Liver (tissue), 3 donors: Measurements from ENCODE around the gene CACHD1.

Experiments used
- EGR1 ChIP-seq, 2 donors: IDR thresholded peaks; 2 replicates each; pipeline ENCODE4 v1.6.1; 2016 to 2018; ENCODE audit warnings: antibody characterized with exemption in 2 of 2, low read depth in 2 of 2
- FOXA1 ChIP-seq: IDR thresholded peaks from 2 replicates; pipeline ENCODE4 v1.6.1; 2016; ENCODE audit warnings: antibody characterized with exemption
- HNF4A ChIP-seq, 2 donors: conservative IDR thresholded peaks; 2 replicates each; pipeline ENCODE4 v1.6.1; 2016; ENCODE audit warnings: antibody characterized with exemption in 2 of 2, mild to moderate bottlenecking in 2 of 2
- JUND ChIP-seq, 2 donors: IDR thresholded peaks; 2 replicates each; pipeline ENCODE4 v1.6.1; 2016; ENCODE audit warnings: antibody characterized with exemption in 2 of 2
- NR2F2 ChIP-seq: IDR thresholded peaks from 2 replicates; pipeline ENCODE4 v1.6.1; 2016; ENCODE audit warnings: antibody characterized with exemption
- RAD21 ChIP-seq, 2 donors: IDR thresholded peaks; 2 replicates each; pipeline ENCODE4 v1.6.1; 2016; ENCODE audit warnings: antibody characterized with exemption in 2 of 2, mild to moderate bottlenecking in 2 of 2
- SP1 ChIP-seq: IDR thresholded peaks from 2 replicates; pipeline ENCODE4 v1.6.1; 2018; ENCODE audit warnings: antibody characterized with exemption, mild to moderate bottlenecking
- TAF1 ChIP-seq: conservative IDR thresholded peaks from 2 replicates; pipeline ENCODE4 v1.6.1; 2016; ENCODE audit warnings: antibody characterized with exemption, mild to moderate bottlenecking
- YY1 ChIP-seq: IDR thresholded peaks from 2 replicates; pipeline ENCODE4 v1.6.1; 2016; ENCODE audit warnings: antibody characterized with exemption, mild to moderate bottlenecking
- TF ChIP-seq, protein P1 (sequence below): IDR thresholded peaks from 2 replicates; pipeline ENCODE4 v1.6.1; 2016; ENCODE audit warnings: antibody characterized with exemption
- TF ChIP-seq, protein P2 (sequence below): IDR thresholded peaks from 2 replicates; pipeline ENCODE4 v1.6.1; 2016; ENCODE audit warnings: antibody characterized with exemption
- TF ChIP-seq, protein P3 (sequence below): fragments of 150-350 bp; IDR thresholded peaks from 2 replicates; pipeline ENCODE4 v1.5.1; 2017; ENCODE audit warnings: improper control_type of control experiment, low read depth, low read length; ENCODE audit not compliant: missing input control
- TF ChIP-seq, protein P4 (sequence below): IDR thresholded peaks from 2 replicates; pipeline ENCODE4 v1.6.1; 2016; ENCODE audit warnings: antibody characterized with exemption, mild to moderate bottlenecking
- TF ChIP-seq, protein P5 (sequence below): IDR thresholded peaks from 2 replicates; pipeline ENCODE4 v1.6.1; 2016; ENCODE audit warnings: antibody characterized with exemption
- donor health status: healthy.
- donor health status: healthy.

DNA sequence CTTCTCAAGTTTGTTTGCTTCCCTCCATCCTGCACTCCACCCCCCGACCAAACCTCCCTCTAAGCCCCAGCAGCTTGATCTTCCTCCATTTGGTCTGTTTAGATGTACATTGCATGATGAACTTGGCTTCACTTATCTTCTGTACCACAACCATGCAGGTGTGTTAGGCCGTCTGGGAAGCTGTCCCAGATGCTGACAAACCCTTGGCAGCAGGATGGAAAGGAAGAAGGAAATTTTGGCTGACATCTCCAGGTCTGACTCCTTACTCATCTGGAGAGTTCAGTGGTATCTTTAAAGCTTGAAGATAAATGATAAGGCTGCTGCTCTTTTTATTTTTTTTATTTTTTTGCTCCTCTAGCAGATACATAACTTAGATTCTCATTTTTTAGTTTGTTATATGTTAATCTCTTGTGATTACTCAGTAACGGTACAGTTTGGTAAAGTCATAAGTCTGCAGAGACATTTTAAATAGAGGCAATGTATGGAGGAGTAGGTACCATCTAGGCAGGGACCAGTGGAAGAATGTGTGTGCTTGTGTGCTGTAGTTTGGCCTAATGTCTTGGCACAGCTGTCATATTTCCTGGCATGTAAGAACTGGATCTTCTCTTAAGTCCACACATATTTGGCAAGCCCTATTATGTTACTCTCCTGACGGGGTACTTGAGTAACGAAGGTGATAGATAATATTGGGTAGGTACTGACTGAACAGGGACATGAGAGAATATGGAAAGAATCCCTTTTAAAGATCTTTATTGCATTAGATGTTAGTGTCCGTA is 79.7 kb downstream of the CACHD1 start:
- TF ChIP-seq, protein P1, sequence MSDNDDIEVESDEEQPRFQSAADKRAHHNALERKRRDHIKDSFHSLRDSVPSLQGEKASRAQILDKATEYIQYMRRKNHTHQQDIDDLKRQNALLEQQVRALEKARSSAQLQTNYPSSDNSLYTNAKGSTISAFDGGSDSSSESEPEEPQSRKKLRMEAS, result no peak
- TF ChIP-seq, protein P2, sequence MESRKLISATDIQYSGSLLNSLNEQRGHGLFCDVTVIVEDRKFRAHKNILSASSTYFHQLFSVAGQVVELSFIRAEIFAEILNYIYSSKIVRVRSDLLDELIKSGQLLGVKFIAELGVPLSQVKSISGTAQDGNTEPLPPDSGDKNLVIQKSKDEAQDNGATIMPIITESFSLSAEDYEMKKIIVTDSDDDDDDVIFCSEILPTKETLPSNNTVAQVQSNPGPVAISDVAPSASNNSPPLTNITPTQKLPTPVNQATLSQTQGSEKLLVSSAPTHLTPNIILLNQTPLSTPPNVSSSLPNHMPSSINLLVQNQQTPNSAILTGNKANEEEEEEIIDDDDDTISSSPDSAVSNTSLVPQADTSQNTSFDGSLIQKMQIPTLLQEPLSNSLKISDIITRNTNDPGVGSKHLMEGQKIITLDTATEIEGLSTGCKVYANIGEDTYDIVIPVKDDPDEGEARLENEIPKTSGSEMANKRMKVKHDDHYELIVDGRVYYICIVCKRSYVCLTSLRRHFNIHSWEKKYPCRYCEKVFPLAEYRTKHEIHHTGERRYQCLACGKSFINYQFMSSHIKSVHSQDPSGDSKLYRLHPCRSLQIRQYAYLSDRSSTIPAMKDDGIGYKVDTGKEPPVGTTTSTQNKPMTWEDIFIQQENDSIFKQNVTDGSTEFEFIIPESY, result no peak
- TF ChIP-seq, protein P3, sequence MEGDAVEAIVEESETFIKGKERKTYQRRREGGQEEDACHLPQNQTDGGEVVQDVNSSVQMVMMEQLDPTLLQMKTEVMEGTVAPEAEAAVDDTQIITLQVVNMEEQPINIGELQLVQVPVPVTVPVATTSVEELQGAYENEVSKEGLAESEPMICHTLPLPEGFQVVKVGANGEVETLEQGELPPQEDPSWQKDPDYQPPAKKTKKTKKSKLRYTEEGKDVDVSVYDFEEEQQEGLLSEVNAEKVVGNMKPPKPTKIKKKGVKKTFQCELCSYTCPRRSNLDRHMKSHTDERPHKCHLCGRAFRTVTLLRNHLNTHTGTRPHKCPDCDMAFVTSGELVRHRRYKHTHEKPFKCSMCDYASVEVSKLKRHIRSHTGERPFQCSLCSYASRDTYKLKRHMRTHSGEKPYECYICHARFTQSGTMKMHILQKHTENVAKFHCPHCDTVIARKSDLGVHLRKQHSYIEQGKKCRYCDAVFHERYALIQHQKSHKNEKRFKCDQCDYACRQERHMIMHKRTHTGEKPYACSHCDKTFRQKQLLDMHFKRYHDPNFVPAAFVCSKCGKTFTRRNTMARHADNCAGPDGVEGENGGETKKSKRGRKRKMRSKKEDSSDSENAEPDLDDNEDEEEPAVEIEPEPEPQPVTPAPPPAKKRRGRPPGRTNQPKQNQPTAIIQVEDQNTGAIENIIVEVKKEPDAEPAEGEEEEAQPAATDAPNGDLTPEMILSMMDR, result no peak
- TF ChIP-seq, protein P4, sequence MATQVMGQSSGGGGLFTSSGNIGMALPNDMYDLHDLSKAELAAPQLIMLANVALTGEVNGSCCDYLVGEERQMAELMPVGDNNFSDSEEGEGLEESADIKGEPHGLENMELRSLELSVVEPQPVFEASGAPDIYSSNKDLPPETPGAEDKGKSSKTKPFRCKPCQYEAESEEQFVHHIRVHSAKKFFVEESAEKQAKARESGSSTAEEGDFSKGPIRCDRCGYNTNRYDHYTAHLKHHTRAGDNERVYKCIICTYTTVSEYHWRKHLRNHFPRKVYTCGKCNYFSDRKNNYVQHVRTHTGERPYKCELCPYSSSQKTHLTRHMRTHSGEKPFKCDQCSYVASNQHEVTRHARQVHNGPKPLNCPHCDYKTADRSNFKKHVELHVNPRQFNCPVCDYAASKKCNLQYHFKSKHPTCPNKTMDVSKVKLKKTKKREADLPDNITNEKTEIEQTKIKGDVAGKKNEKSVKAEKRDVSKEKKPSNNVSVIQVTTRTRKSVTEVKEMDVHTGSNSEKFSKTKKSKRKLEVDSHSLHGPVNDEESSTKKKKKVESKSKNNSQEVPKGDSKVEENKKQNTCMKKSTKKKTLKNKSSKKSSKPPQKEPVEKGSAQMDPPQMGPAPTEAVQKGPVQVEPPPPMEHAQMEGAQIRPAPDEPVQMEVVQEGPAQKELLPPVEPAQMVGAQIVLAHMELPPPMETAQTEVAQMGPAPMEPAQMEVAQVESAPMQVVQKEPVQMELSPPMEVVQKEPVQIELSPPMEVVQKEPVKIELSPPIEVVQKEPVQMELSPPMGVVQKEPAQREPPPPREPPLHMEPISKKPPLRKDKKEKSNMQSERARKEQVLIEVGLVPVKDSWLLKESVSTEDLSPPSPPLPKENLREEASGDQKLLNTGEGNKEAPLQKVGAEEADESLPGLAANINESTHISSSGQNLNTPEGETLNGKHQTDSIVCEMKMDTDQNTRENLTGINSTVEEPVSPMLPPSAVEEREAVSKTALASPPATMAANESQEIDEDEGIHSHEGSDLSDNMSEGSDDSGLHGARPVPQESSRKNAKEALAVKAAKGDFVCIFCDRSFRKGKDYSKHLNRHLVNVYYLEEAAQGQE, result no peak
- TF ChIP-seq RAD21 (IDR thresholded peaks at IDR 0.05) (no peak), JUND (IDR thresholded peaks at IDR 0.05) (no peak), TAF1 (no peak), SP1 (no peak), YY1 (no peak), HNF4A (conservative IDR thresholded peaks at IDR 0.05) (peak; percentile 8 to 10), EGR1 (IDR thresholded peaks at IDR 0.05; ENCODE audit: low read depth in 2 of 2) (no peak), NR2F2 (no peak), FOXA1 (no peak)
- TF ChIP-seq, protein P5, sequence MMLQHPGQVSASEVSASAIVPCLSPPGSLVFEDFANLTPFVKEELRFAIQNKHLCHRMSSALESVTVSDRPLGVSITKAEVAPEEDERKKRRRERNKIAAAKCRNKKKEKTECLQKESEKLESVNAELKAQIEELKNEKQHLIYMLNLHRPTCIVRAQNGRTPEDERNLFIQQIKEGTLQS, result no peak
